WTC11 (cell line): ENCODE data around the gene NCKAP5. TPM values are rescaled to one million over a fixed set of nuclear protein-coding genes. Genes with fewer than 3 reads are reported as not detected.
A peak's percentile ranks its signal among the peaks of the same experiment; 100 is the strongest.
"Not testable (repeated sequence)": the region's sequence is repeated elsewhere in the genome, so short reads cannot be mapped to it uniquely, and the experiment has no call there.

Experiments
- ATAC-seq: fragments of 200-7000 bp; cut with Tn5 transposase; 2 replicates; pipeline ENCODE4 v1.10.0; 2021; ENCODE audit warnings: mild to moderate bottlenecking, moderate library complexity
- CTCF ChIA-PET: fragments of 300-600 bp; sonication (Branson Sonifier 250); formaldehyde crosslinking; loops from one replicate; lab custom pipeline; 2021; ENCODE audit warnings: antibody characterized with exemption; lab: Charles Lee
- POLR2A ChIA-PET: fragments of 350-600 bp; sonication (Branson Sonifier 250); formaldehyde crosslinking; loops from one replicate; lab custom pipeline; 2021; ENCODE audit warnings: antibody characterized with exemption; lab: Charles Lee
- DNase-seq: peaks from one replicate; pipeline ENCODE4 v3.0.0; 2021; ENCODE audit warnings: low spot score
- H3K27ac Mint-ChIP-seq: 2 replicates; pipeline ENCODE4 v1.8.0; 2021; ENCODE audit warnings: mixed read lengths
- H3K27me3 Mint-ChIP-seq: 2 replicates; pipeline ENCODE4 v1.8.0; 2021; ENCODE audit warnings: low read depth, mild to moderate bottlenecking, moderate library complexity, mixed read lengths
- H3K36me3 Mint-ChIP-seq: 2 replicates; pipeline ENCODE4 v1.8.0; 2021; ENCODE audit warnings: mixed read lengths
- H3K4me1 Mint-ChIP-seq: 2 replicates; pipeline ENCODE4 v1.8.0; 2022; ENCODE audit warnings: mixed read lengths
- H3K4me3 Mint-ChIP-seq: 2 replicates; pipeline ENCODE4 v1.8.0; 2021; ENCODE audit warnings: mild to moderate bottlenecking, moderate library complexity, mixed read lengths
- H3K9me3 Mint-ChIP-seq: 2 replicates; pipeline ENCODE4 v1.8.0; 2021; ENCODE audit warnings: mixed read lengths
- AFF4 ChIP-seq: sonication (generic); formaldehyde crosslinking; IDR thresholded peaks from 2 replicates; pipeline ENCODE4 v1.8.1; 2023; ENCODE audit warnings: mild to moderate bottlenecking, missing genetic modification reagents, borderline replicate concordance
- ATF2 ChIP-seq: sonication (generic); formaldehyde crosslinking; IDR thresholded peaks from 2 replicates; pipeline ENCODE4 v1.8.1; 2022; ENCODE audit warnings: low read depth, missing genetic modification reagents, borderline replicate concordance
- CREB1 ChIP-seq: sonication (generic); formaldehyde crosslinking; IDR thresholded peaks from 2 replicates; pipeline ENCODE4 v1.8.0; 2023; ENCODE audit warnings: mild to moderate bottlenecking, missing genetic modification reagents
- CREM ChIP-seq: sonication (generic); formaldehyde crosslinking; IDR thresholded peaks from 2 replicates; pipeline ENCODE4 v1.8.1; 2022; ENCODE audit warnings: mild to moderate bottlenecking, missing genetic modification reagents, moderate library complexity
- ESRRA ChIP-seq: sonication (generic); formaldehyde crosslinking; IDR thresholded peaks from 2 replicates; pipeline ENCODE4 v1.8.1; 2022; ENCODE audit warnings: mild to moderate bottlenecking, missing genetic modification reagents, borderline replicate concordance
- ETV6 ChIP-seq: sonication (generic); formaldehyde crosslinking; IDR thresholded peaks from 2 replicates; pipeline ENCODE4 v1.8.1; 2022; ENCODE audit warnings: mild to moderate bottlenecking, missing genetic modification reagents
- FOXP1 ChIP-seq: sonication (generic); formaldehyde crosslinking; IDR thresholded peaks from 2 replicates; pipeline ENCODE4 v1.8.0; 2022; ENCODE audit warnings: missing genetic modification reagents, mild to moderate bottlenecking, moderate library complexity, borderline replicate concordance
- FOXP4 ChIP-seq: sonication (generic); formaldehyde crosslinking; IDR thresholded peaks from 2 replicates; pipeline ENCODE4 v1.8.0; 2022; ENCODE audit warnings: mild to moderate bottlenecking, missing genetic modification reagents
- MAX ChIP-seq: sonication (generic); formaldehyde crosslinking; IDR thresholded peaks from 2 replicates; pipeline ENCODE4 v1.8.0; 2022; ENCODE audit warnings: mild to moderate bottlenecking, missing genetic modification reagents
- PRDM15 ChIP-seq: sonication (generic); formaldehyde crosslinking; IDR thresholded peaks from 2 replicates; pipeline ENCODE4 v1.8.0; 2022; ENCODE audit warnings: missing genetic modification reagents
- TP53 ChIP-seq: sonication (generic); formaldehyde crosslinking; IDR thresholded peaks from 2 replicates; pipeline ENCODE4 v1.8.1; 2023; ENCODE audit warnings: mild to moderate bottlenecking, missing genetic modification reagents
- USF2 ChIP-seq: sonication (generic); formaldehyde crosslinking; IDR thresholded peaks from 2 replicates; pipeline ENCODE4 v1.8.1; 2023; ENCODE audit warnings: mild to moderate bottlenecking, missing genetic modification reagents, moderate library complexity
- ZMAT4 ChIP-seq: fragments of 250-450 bp; sonication (Bioruptor Pico); IDR thresholded peaks from 2 replicates; pipeline ENCODE4 v1.9.0; 2021; ENCODE audit warnings: mild to moderate bottlenecking
- ZNF219 ChIP-seq: sonication (generic); formaldehyde crosslinking; IDR thresholded peaks from 2 replicates; pipeline ENCODE4 v1.8.0; 2023; ENCODE audit warnings: missing genetic modification reagents, mild to moderate bottlenecking, borderline replicate concordance
- ZNF317 ChIP-seq: sonication (generic); formaldehyde crosslinking; IDR thresholded peaks from 2 replicates; pipeline ENCODE4 v1.8.1; 2023; ENCODE audit warnings: low read depth, mild to moderate bottlenecking, moderate library complexity, missing genetic modification reagents, borderline replicate concordance
- ZNF416 ChIP-seq: fragments of 250-450 bp; sonication (Bioruptor Pico); IDR thresholded peaks from 2 replicates; pipeline ENCODE4 v1.9.0; 2021; ENCODE audit warnings: mild to moderate bottlenecking, inconsistent platforms
- ZNF423 ChIP-seq: fragments of 250-450 bp; sonication (Bioruptor Pico); IDR thresholded peaks from 2 replicates; pipeline ENCODE4 v2.1.2; 2022; ENCODE audit warnings: mild to moderate bottlenecking, moderate library complexity
- total RNA-seq: library from RNA; stranded (reverse); gene quantifications from 3 replicates; pipeline ENCODE4 v1.2.3, GENCODE V29; 2021

Gene NCKAP5
- total RNA-seq, 1 experiment from 2014 or later = 0.55 TPM

- no peak overlapping the region for H3K27ac Mint-ChIP-seq
- CTCF ChIA-PET = no interaction called here
- peaks cover 45% of the 10 kb centered on the region for H3K36me3 Mint-ChIP-seq
Measured at GRCh38 chr2:132811148-132811915, 756.9 kb downstream of the NCKAP5 start.

GRCh38 chr2:132809962-132810361, 758.3 kb downstream of the NCKAP5 start:
- POLR2A ChIA-PET, H3K27ac Mint-ChIP-seq, ATAC-seq, H3K4me3 Mint-ChIP-seq, DNase-seq, H3K27me3 Mint-ChIP-seq: not testable (repeated sequence)
- H3K36me3 Mint-ChIP-seq = peaks cover 48% of the 10 kb centered on the region
- peaks cover 15% of the 10 kb centered on the region for H3K4me1 Mint-ChIP-seq
- H3K9me3 Mint-ChIP-seq = peaks cover 62% of the 10 kb centered on the region
- peak; percentile 94 for TF ChIP-seq ZNF317 (CRISPR knock-in tag)
- TF ChIP-seq, all 79 proteins: peak for 1; not testable (repeated sequence) for 78
- CTCF ChIA-PET = not testable (repeated sequence)

More at GRCh38 chr2:132811148-132811915, 756.9 kb downstream of the NCKAP5 start:
- peaks cover 20% of the 10 kb centered on the region for H3K4me1 Mint-ChIP-seq
- peak; percentile 87 for ATAC-seq
- TF ChIP-seq FOXP4 (CRISPR knock-in tag) (no peak), FOXP1 (CRISPR knock-in tag) (no peak), ZNF423 (CRISPR knock-in tag) (peak; percentile 67)
- peaks cover 56% of the 10 kb centered on the region for H3K9me3 Mint-ChIP-seq
- POLR2A ChIA-PET = no interaction called here
- H3K27me3 Mint-ChIP-seq = peaks cover 4% of the 10 kb centered on the region; the same call in 1 of the 2 replicates
- DNase-seq = no peak
- H3K4me3 Mint-ChIP-seq = no peak overlapping the region

- Mint-ChIP-seq H3K9me3 (peaks cover 33% of the 10 kb centered on the region), H3K4me3 (no peak overlapping the region), H3K27ac (no peak overlapping the region), H3K4me1 (peaks cover 14% of the 10 kb centered on the region), H3K27me3 (no peaks in the 10 kb centered on the region), H3K36me3 (peaks cover 30% of the 10 kb centered on the region)
- POLR2A ChIA-PET = interaction anchor here (0.5 to 0.6 kb wide), 2 partner anchors 39 to 660 kb away, joined by 3 read pairs; no protein-coding TSS in a partner anchor
- no peak for DNase-seq
- CTCF ChIA-PET = interaction anchor here (0.8 to 1.5 kb wide), 4 partner anchors 10 to 257 kb away, joined by 3 to 4 read pairs (median 4); no protein-coding TSS in a partner anchor
- ATAC-seq = 0 out of 2 replicates have a peak, but pooled peaks have one; percentile 39
- no peak for TF ChIP-seq ZNF416 (CRISPR knock-in tag)
- no peak for TF ChIP-seq PRDM15 (CRISPR knock-in tag)
- TF ChIP-seq AFF4 (CRISPR knock-in tag) = no peak
- TF ChIP-seq CREB1 (CRISPR knock-in tag) = no peak
- TF ChIP-seq ZMAT4 (CRISPR knock-in tag) = no peak
- TF ChIP-seq ATF2 (CRISPR knock-in tag) = no peak
- TF ChIP-seq TP53 (CRISPR knock-in tag) = no peak
- no peak for TF ChIP-seq CREM (CRISPR knock-in tag)
- TF ChIP-seq ZNF219 (CRISPR knock-in tag) = no peak
- no peak for TF ChIP-seq MAX (CRISPR knock-in tag)
- no peak for TF ChIP-seq ETV6 (CRISPR knock-in tag)
- TF ChIP-seq USF2 (CRISPR knock-in tag) = no peak
- no peak for TF ChIP-seq ESRRA (CRISPR knock-in tag)
Measured at GRCh38 chr2:132804051-132804450, 764.2 kb downstream of the NCKAP5 start.
